HG02840 (cell line): ENCODE results near the gene PTPN2.
A peak's percentile ranks its signal among the peaks of the same experiment; 100 is the strongest.
"Not testable (repeated sequence)": the region's sequence is repeated elsewhere in the genome, so short reads cannot be mapped to it uniquely, and the experiment has no call there.

Experiments used
- ATAC-seq: cut with Tn5 transposase; IDR thresholded peaks from one replicate; pipeline ENCODE4 v1.9.1; 2021; ENCODE audit warnings: mild to moderate bottlenecking, moderate library complexity, moderate number of reproducible peaks; ENCODE audit not compliant: unreplicated experiment, low FRiP score

PTPN2 gene

DNA sequence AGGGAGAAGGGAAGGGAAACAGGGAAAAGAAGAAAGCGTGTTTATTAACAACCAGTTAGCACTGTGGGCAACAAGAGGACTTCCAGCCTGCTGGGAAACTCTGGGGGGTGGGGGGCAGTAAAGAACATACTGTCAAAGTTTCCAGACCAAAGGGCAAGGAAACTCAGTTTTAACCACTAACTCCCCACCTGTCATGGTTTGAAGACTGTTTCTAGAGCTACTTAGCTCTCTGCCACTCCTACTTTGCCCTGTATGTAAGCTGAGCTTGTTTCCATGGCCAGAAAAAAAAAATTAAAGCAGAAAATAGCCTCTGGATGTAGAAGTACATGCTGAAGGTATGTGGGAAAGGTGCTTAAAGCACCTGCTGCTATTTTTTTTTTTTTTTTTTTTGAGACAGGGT, 11.0 kb upstream of the PTPN2 start:
- ATAC-seq: no peak

DNA sequence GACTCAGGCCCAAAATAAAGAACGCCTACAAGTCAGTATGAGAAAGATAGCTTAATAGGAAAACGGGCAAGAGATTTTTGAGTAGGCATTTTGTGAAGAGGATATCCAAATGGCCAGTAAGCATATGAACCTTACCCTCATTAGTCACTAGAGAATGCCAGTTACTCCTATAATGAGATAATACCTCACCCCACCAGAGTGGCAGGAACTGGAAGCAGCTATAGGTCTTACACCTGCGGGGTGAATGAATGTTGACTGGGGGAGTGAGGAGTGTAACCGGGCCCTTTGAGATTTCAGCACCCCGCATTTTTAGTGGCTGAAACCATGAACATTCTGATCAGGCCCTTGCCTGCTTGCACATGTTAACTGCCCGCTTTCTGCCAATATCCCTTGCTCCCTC, 7.5 kb upstream of the PTPN2 start:
- no peak for ATAC-seq

GRCh38 chr18:12890964-12891363, 6.9 kb upstream of the PTPN2 start:
- no peak for ATAC-seq

- no peak for ATAC-seq
Measured at GRCh38 chr18:12886498-12887126, 2.6 kb upstream of the PTPN2 start.

GRCh38 chr18:12885500-12885899, 1.5 kb upstream of the PTPN2 start:
- ATAC-seq: no peak

- no peak for ATAC-seq
Measured at GRCh38 chr18:12884406-12885323, 628 bp upstream of the PTPN2 start.

GRCh38 chr18:12883372-12883683, 709 bp downstream of the PTPN2 start:
- ATAC-seq: peak; percentile 5

- no peak for ATAC-seq
Measured at GRCh38 chr18:12882453-12883371, 1.3 kb downstream of the PTPN2 start.

DNA sequence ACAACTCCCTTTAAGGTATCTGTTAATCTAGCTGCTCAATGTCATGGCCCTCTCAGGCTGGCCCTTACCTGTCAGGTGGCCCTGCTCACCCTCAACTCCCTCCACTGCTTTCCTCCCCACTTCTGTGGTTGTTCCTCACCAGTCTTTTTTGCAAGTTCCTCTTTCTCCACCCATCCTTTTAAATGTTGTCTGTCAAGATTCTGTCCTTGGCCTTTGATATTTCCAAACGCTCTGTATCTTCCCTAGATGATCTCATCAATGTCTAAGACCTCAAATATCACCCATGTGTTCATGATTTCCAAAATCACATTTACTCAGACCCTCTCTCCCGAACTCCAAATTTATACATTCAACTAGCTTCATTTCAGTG, 3.5 kb downstream of the PTPN2 start:
- no peak for ATAC-seq

DNA sequence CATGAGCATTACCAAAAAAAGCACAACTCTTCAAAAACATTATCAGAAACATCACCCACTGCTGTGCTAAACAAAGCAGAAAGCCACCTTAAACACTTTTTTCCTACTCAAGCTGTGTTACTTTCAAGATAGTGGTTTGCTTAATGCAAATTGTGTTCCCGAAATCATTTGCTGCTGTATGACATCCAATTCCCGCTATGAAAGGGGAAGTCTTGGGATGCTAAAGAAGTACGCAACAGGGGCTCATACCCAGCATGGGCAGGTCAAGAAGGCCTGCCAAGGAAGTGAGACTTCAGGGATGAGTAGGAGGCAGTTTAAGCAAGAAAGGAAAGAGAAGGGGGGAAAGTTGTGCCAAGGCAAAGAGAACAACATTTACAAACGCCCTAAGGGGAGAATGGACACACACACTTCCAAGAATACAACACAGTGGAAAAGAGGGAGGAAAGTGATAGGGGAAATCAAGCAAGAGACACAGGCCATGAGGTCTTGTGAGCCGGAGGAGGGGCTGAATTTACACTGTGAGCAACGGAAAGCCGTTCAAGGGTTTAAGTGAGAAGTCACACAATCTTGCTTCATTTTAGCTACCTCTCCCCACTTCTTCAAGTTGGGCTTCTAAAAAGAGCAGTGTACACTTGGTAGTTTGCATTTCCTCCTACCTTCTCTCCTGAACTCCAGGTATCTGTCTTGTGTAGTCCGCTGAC, 4.0 kb downstream of the PTPN2 start:
- ATAC-seq: no peak

- ATAC-seq: not testable (repeated sequence)
Measured at GRCh38 chr18:12874992-12875391, 9.0 kb downstream of the PTPN2 start.

DNA sequence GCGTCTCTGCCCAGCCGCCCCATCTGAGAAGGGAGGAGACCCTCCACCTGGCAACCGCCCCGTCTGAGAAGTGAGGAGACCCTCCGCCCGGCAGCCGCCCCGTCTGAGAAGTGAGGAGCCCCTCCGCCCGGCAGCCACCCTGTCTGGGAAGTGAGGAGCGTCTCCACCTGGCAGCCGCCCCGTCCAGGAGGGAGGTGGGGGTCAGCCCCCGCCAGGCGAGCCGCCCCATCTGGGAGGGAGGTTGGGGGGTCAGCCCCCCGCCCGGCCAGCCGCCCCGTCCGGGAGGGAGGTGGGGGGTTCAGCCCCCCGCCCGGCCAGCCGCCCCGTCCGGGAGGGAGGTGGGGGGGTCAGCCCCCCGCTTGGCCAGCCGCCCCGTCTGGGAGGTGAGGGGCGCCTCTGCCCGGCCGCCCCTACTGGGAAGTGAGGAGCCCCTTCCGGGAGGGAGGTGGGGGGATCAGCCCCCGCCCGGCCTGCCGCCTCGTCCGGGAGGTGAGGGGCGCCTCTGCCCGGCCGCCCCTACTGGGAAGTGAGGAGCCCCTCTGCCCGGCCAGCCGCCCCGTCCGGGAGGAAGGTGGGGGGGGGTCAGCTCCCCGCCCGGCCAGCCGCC, 10.0 kb downstream of the PTPN2 start:
- not testable (repeated sequence) for ATAC-seq

GRCh38 chr18:12872408-12872807, 11.6 kb downstream of the PTPN2 start:
- ATAC-seq: no peak

DNA sequence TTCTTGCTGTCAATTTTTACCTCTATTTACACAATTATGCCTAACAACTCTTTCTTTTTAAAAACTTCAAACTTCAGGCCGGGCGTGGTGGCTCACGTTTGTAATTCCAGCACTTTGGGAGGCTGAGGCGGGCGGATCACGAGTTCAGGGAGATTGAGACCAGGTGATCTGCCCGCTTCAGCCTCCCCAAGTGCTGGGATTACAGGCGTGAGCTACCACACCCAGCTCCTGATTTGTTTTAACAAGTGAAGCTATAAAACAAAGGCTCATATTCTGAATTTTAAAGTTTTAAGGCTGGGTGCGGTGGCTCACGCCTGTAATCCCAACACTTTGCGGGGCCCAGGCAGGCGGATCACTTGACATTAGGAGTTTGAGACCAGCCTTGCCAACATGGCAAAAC, 15.5 kb downstream of the PTPN2 start:
- ATAC-seq: no peak

DNA sequence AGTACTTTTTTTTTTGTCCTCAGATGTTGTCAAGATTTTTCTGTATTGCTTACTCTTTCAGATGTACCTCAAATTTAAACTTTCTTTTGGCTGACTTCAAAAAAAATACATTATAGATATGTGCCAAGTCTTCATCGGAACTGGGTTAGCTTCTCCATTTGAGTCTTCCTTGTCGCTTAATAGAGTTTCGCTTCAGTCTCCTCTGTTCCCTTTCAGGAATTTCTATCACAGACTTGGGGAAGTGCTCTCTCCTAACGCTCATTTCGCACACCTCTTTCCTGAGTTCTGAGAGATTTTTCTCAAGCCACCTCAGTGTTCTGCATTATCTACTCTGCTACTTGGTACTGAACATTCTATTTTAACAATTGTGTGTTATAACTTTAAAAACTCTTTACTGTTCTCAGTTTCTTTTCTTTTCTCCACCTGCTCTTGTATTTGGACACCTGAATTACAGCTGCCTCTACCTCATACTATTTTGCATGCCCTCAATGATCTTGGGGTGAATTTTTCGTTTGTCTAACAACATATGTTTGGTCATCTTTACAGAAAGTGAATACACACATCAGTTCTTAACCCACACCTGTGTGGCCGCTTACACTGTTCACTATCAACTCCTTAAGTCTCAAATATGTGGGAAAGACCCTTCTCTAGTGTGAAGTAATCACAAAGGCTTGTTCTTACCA, 16.5 kb downstream of the PTPN2 start:
- ATAC-seq: peak; percentile 57

DNA sequence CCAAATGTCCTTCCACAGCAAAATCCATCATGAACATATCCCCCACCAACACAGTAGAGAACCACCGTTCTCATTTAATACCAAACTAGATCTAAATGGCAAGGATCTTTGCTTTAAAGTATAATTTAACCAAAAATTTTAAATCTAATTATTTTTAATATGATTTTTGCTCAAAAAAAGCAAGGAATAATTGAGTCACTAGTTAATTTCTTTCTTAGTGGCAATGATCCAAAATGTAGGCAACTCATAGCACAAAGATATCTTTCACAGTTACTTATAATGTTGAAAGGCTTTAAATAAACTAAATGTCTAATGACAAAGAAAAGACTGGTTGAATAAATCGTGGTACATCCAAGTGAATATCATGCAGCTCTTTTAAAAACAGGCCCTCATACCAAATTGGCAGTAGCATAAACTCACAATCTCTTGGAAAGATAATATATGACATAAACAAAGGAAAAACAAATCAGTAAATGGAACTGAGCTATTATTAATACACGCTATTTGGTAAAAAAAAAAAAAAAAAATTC, 20.3 kb downstream of the PTPN2 start:
- no peak for ATAC-seq

- no peak for ATAC-seq
Measured at GRCh38 chr18:12862874-12863482, 21.1 kb downstream of the PTPN2 start.

GRCh38 chr18:12862467-12862866, 21.6 kb downstream of the PTPN2 start:
- no peak for ATAC-seq

- ATAC-seq: no peak
Measured at GRCh38 chr18:12861637-12862036, 22.4 kb downstream of the PTPN2 start.
